Prostate gland (tissue), 2 donors: ENCODE results near the gene MESP2.

Source experiments
- POLR2A ChIP-seq: fragments of 450-650 bp; IDR thresholded peaks from one replicate; pipeline ENCODE4 v1.6.1; 2016; ENCODE audit warnings: antibody characterized with exemption, mild to moderate bottlenecking
- POLR2AphosphoS5 ChIP-seq: sonication (generic); formaldehyde crosslinking; IDR thresholded peaks from one replicate; pipeline ENCODE4 v1.6.1; 2017; ENCODE audit warnings: antibody characterized with exemption
- TF ChIP-seq, protein P1 (sequence below), 4 experiments: fragments of 200-600 bp in 2 of 4; fragments of 450-650 bp in 2 of 4; sonication (generic) in 2 of 4; IDR thresholded peaks; 1 replicate in 3 of 4; 2 replicates in 1 of 4; pipeline ENCODE4 v1.5.1; 2016 to 2019; ENCODE audit warnings: antibody characterized with exemption in 4 of 4, mild to moderate bottlenecking in 2 of 4, moderate library complexity in 2 of 4

DNA sequence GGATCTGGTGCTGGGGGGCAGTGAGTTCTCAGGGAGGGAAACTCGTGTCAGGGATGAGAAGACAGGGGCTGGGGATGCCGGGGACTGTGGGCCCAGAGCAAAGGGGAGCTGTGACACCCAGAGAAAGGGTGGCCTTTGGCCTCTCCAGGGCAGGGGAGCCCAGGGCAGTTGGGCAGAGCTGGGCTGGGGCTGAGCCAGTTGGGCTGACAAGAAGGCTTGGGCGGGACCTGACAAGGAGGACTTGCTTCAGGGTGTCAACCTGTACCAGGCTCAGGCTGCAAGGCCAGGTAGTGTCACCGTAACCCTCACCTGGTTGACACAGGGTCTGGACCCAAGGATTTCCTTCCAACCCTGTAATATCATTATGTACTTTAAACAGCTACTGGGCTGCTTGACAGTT lies 51.7 kb downstream of the MESP2 start:
- TF ChIP-seq, protein P1, sequence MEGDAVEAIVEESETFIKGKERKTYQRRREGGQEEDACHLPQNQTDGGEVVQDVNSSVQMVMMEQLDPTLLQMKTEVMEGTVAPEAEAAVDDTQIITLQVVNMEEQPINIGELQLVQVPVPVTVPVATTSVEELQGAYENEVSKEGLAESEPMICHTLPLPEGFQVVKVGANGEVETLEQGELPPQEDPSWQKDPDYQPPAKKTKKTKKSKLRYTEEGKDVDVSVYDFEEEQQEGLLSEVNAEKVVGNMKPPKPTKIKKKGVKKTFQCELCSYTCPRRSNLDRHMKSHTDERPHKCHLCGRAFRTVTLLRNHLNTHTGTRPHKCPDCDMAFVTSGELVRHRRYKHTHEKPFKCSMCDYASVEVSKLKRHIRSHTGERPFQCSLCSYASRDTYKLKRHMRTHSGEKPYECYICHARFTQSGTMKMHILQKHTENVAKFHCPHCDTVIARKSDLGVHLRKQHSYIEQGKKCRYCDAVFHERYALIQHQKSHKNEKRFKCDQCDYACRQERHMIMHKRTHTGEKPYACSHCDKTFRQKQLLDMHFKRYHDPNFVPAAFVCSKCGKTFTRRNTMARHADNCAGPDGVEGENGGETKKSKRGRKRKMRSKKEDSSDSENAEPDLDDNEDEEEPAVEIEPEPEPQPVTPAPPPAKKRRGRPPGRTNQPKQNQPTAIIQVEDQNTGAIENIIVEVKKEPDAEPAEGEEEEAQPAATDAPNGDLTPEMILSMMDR (IDR thresholded peaks at IDR 0.05): no peak
- TF ChIP-seq POLR2A (no peak), POLR2AphosphoS5 (no peak)
